H1 (cell line): ENCODE measurements around the gene PHRF1. TPM values are rescaled to one million over a fixed set of nuclear protein-coding genes. Genes with fewer than 3 reads are reported as not detected.

ENCODE experiments used
- CTCF ChIA-PET: fragments of 300-600 bp; sonication (Branson Sonifier 250); formaldehyde crosslinking; loops from one replicate; lab custom pipeline; 2021; ENCODE audit not compliant: partially characterized antibody; lab: Charles Lee
- POLR2A ChIA-PET: fragments of 300-600 bp; sonication (Branson Sonifier 250); formaldehyde crosslinking; loops from one replicate; lab custom pipeline; 2021; ENCODE audit warnings: inconsistent platforms; ENCODE audit not compliant: partially characterized antibody; lab: Charles Lee
- DNase-seq, 2 experiments: peaks; one replicate each; pipeline versions ENCODE4 v3.0.0 to v3.0.0-alpha.2; 2010 to 2022; ENCODE audit warnings: low spot score in 2 of 2, low read depth in 1 of 2, mixed read lengths in 1 of 2
- FAIRE-seq: peaks from 2 replicates; lab custom pipeline; 2011; peaks lifted over from hg19 to GRCh38; lab: Jason Lieb, UNC
- H2AFZ ChIP-seq: 2 replicates; pipeline ENCODE4 v1.8.1; 2012; ENCODE audit warnings: low read length, inconsistent platforms
- H2AK5ac ChIP-seq: 2 replicates; pipeline ENCODE4 v1.6.1; 2013; ENCODE audit warnings: low read depth, low read length
- H2BK120ac ChIP-seq: replicated peaks from 2 replicates; pipeline ENCODE3; 2013; ENCODE audit warnings: low read depth, low read length, inconsistent platforms
- H2BK12ac ChIP-seq: 2 replicates; pipeline ENCODE4 v1.6.1; 2013; ENCODE audit warnings: low read depth, low read length
- H2BK15ac ChIP-seq: 2 replicates; pipeline ENCODE4 v1.6.1; 2013; ENCODE audit warnings: low read length
- H2BK20ac ChIP-seq: 2 replicates; pipeline ENCODE4 v1.6.1; 2013; ENCODE audit warnings: low read length
- H2BK5ac ChIP-seq: 2 replicates; pipeline ENCODE4 v1.6.1; 2013; ENCODE audit warnings: low read depth, low read length
- H3K14ac ChIP-seq: 2 replicates; pipeline ENCODE4 v1.6.1; 2013; ENCODE audit warnings: inconsistent platforms; ENCODE audit not compliant: insufficient read length
- H3K18ac ChIP-seq: 2 replicates; pipeline ENCODE4 v1.6.1; 2013; ENCODE audit warnings: low read length; ENCODE audit errors: extremely low read depth
- H3K23ac ChIP-seq: 2 replicates; pipeline ENCODE4 v1.6.1; 2013; ENCODE audit warnings: inconsistent platforms; ENCODE audit not compliant: insufficient read length
- H3K23me2 ChIP-seq: 2 replicates; pipeline ENCODE4 v1.6.1; 2013; ENCODE audit warnings: low read depth, low read length
- H3K27ac ChIP-seq: 2 replicates; pipeline ENCODE4 v1.6.1; 2011; ENCODE audit warnings: low read depth, low read length, inconsistent platforms
- H3K27me3 ChIP-seq, 4 experiments: replicated peaks in 1 of 4; 1 replicate in 1 of 4; 2 replicates in 3 of 4; pipeline versions ENCODE4 v1.6.1 to v1.8.1; 2011 to 2013; ENCODE audit warnings: low read length in 3 of 4, mild to moderate bottlenecking in 3 of 4, inconsistent platforms in 2 of 4, mixed read lengths in 2 of 4, moderate library complexity in 1 of 4; ENCODE audit not compliant: control insufficient read depth in 3 of 4, insufficient read depth in 3 of 4; ENCODE audit errors: extremely low read depth in 1 of 4
- H3K36me3 ChIP-seq, 4 experiments: 2 replicates each; pipeline versions ENCODE4 v1.6.1 to v1.8.1; 2011 to 2013; ENCODE audit warnings: mild to moderate bottlenecking in 4 of 4, low read length in 3 of 4, moderate library complexity in 2 of 4, control low read depth in 1 of 4, inconsistent platforms in 1 of 4; ENCODE audit not compliant: insufficient read depth in 4 of 4, control insufficient read depth in 2 of 4
- H3K4ac ChIP-seq: replicated peaks from 2 replicates; pipeline ENCODE3; 2013; ENCODE audit warnings: low read length, low read depth, mixed read lengths, inconsistent platforms; ENCODE audit not compliant: insufficient read length
- H3K4me1 ChIP-seq, 4 experiments: replicated peaks in 1 of 4; 1 replicate in 1 of 4; 2 replicates in 3 of 4; pipeline versions ENCODE4 v1.6.1 to v1.8.1; 2011 to 2013; ENCODE audit warnings: low read length in 3 of 4, inconsistent platforms in 2 of 4, mixed read lengths in 1 of 4; ENCODE audit not compliant: insufficient read depth in 4 of 4, control insufficient read depth in 3 of 4
- H3K4me2 ChIP-seq, 2 experiments: 2 replicates each; pipeline versions ENCODE4 v1.6.1 to v1.8.1; 2011 to 2013; ENCODE audit warnings: low read depth in 2 of 2, low read length in 2 of 2, control low read depth in 1 of 2, inconsistent platforms in 1 of 2, mild to moderate bottlenecking in 1 of 2; ENCODE audit not compliant: insufficient read depth in 1 of 2
- H3K4me3 ChIP-seq, 4 experiments: fragments of 200-600, 300-600 bp in 1 of 4; sonication (generic), shearing (Covaris generic), sonication (Bioruptor Twin) in 1 of 4; 2 replicates each; pipeline versions ENCODE4 v1.5.1 to v1.8.1; 2011 to 2016; ENCODE audit warnings: low read length in 4 of 4, low read depth in 3 of 4, control low read depth in 2 of 4, inconsistent platforms in 2 of 4, mild to moderate bottlenecking in 2 of 4, mixed read lengths in 1 of 4, moderate library complexity in 1 of 4; ENCODE audit not compliant: insufficient read depth in 2 of 4; ENCODE audit errors: extremely low read depth in 1 of 4
- H3K56ac ChIP-seq: replicated peaks from 2 replicates; pipeline ENCODE3; 2013; ENCODE audit warnings: low read depth, mild to moderate bottlenecking, mixed read lengths, low read length, inconsistent platforms; ENCODE audit not compliant: insufficient read length
- H3K79me1 ChIP-seq: 2 replicates; pipeline ENCODE4 v1.6.1; 2013; ENCODE audit warnings: low read depth, low read length, control low read depth
- H3K79me2 ChIP-seq, 2 experiments: 2 replicates each; pipeline versions ENCODE4 v1.6.1 to v1.8.1; 2012 to 2013; ENCODE audit warnings: low read length in 2 of 2, mild to moderate bottlenecking in 2 of 2, inconsistent platforms in 1 of 2; ENCODE audit not compliant: insufficient read depth in 2 of 2, control insufficient read depth in 1 of 2
- H3K9ac ChIP-seq, 4 experiments: replicated peaks in 1 of 4; 1 replicate in 1 of 4; 2 replicates in 3 of 4; pipeline versions ENCODE4 v1.6.1 to v1.8.1; 2011 to 2013; ENCODE audit warnings: low read depth in 3 of 4, low read length in 3 of 4, control low read depth in 2 of 4, mild to moderate bottlenecking in 2 of 4, moderate library complexity in 2 of 4, inconsistent platforms in 1 of 4; ENCODE audit errors: extremely low read depth in 1 of 4
- H3K9me3 ChIP-seq, 2 experiments: 2 replicates each; pipeline versions ENCODE4 v1.6.1 to v1.8.1; 2012 to 2013; ENCODE audit warnings: mild to moderate bottlenecking in 2 of 2, moderate library complexity in 2 of 2, control low read depth in 1 of 2, inconsistent platforms in 1 of 2, low read depth in 1 of 2, low read length in 1 of 2, mixed read lengths in 1 of 2; ENCODE audit not compliant: insufficient read depth in 2 of 2
- H4K20me1 ChIP-seq, 2 experiments: replicated peaks in 1 of 2; 2 replicates each; pipeline versions ENCODE3 to v1.8.1; 2011 to 2013; ENCODE audit warnings: inconsistent platforms in 2 of 2, low read length in 2 of 2, mild to moderate bottlenecking in 1 of 2; ENCODE audit not compliant: insufficient read depth in 2 of 2, control insufficient read depth in 1 of 2
- H4K5ac ChIP-seq: 2 replicates; pipeline ENCODE4 v1.6.1; 2013; ENCODE audit warnings: low read length, low read depth, mixed read lengths, inconsistent platforms; ENCODE audit not compliant: insufficient read length
- H4K8ac ChIP-seq: 2 replicates; pipeline ENCODE4 v1.8.0; 2013; ENCODE audit warnings: mild to moderate bottlenecking, moderate library complexity, low read length, inconsistent platforms; ENCODE audit not compliant: insufficient read depth; ENCODE audit errors: extremely low read depth
- H4K91ac ChIP-seq: replicated peaks from 2 replicates; pipeline ENCODE3; 2013; ENCODE audit warnings: low read length, mixed read lengths, inconsistent platforms; ENCODE audit not compliant: insufficient read length
- ASH2L ChIP-seq: fragments of 200-600, 300-600 bp; sonication (generic); IDR thresholded peaks from one replicate; pipeline ENCODE4 v1.7.1; 2017; ENCODE audit warnings: low read length
- BACH1 ChIP-seq: IDR thresholded peaks from 2 replicates; pipeline ENCODE4 v1.6.1; 2012; ENCODE audit warnings: low read length, improper control_type of control experiment
- CBX8 ChIP-seq: fragments of 300-800, 300-1000 bp; sonication (generic); IDR thresholded peaks from 2 replicates; pipeline ENCODE4 v1.7.1; 2016; ENCODE audit warnings: low read depth, low read length, borderline replicate concordance
- CEBPB ChIP-seq: IDR thresholded peaks from 2 replicates; pipeline ENCODE4 v1.6.1; 2012; ENCODE audit warnings: low read depth, low read length
- GABPA ChIP-seq: IDR thresholded peaks from 2 replicates; pipeline ENCODE4 v1.6.1; 2011; ENCODE audit warnings: mild to moderate bottlenecking, low read length, moderate library complexity, borderline replicate concordance; ENCODE audit not compliant: insufficient read depth
- TEAD4 ChIP-seq: IDR thresholded peaks from 2 replicates; pipeline ENCODE4 v1.6.1; 2012; ENCODE audit warnings: low read depth, low read length, inconsistent platforms, mixed read lengths
- YY1 ChIP-seq: IDR thresholded peaks from 2 replicates; pipeline ENCODE4 v1.6.1; 2011; ENCODE audit warnings: low read depth, mild to moderate bottlenecking, low read length
- WGBS, 2 experiments: shearing (Covaris generic) in 1 of 2; methylation state at CpG; one replicate each; pipeline versions ENCODE4 v1.1.6 to v1.1.7; 2013 to 2015; ENCODE audit warnings: low lambda C conversion rate in 2 of 2, mixed read lengths in 2 of 2, inconsistent platforms in 1 of 2, low coverage in 1 of 2, missing lambda C conversion rate in 1 of 2; ENCODE audit not compliant: insufficient replicate concordance in 2 of 2, insufficient coverage in 1 of 2, insufficient read length in 1 of 2; ENCODE audit errors: extremely low coverage in 1 of 2, missing lambda C conversion rate in 1 of 2; 5-methylcytosine and 5-hydroxymethylcytosine counted together
- polyA plus RNA-seq, 7 experiments: library from polyadenylated mRNA; depleted of rRNA in 3 of 7; stranded (reverse) in 5 of 7; unstranded in 2 of 7; fragments of >200 nt in 5 of 7; fragments of 200-250 nt in 2 of 7; gene quantifications; 1 replicate in 5 of 7; 2 replicates in 1 of 7; 4 replicates in 1 of 7; pipeline versions ENCODE4 v1.2.1 to v1.2.3, GENCODE V29; 2011 to 2013; ENCODE audit warnings: missing spikeins in 2 of 7, mixed read lengths in 2 of 7
- total RNA-seq: library from RNA; stranded (reverse); fragmentation: NEBNext Ultra II Directional; extraction: Animal tissue kit (Norgen Biotek cat#: 25700); gene quantifications from 2 replicates; pipeline ENCODE4 v1.2.1, GENCODE V29; 2021
- TF ChIP-seq, protein P1 (sequence below), 3 experiments: IDR thresholded peaks; 1 replicate in 2 of 3; 2 replicates in 1 of 3; pipeline versions ENCODE4 v1.5.1 to v1.6.1; 2011; ENCODE audit warnings: low read length in 3 of 3, mild to moderate bottlenecking in 3 of 3, inconsistent platforms in 2 of 3, low read depth in 1 of 3, moderate library complexity in 1 of 3; ENCODE audit not compliant: insufficient read depth in 1 of 3; ENCODE audit errors: control extremely low read depth in 1 of 3

The PHRF1 gene
- total and polyA plus RNA-seq, 2 of the 8 experiments (the other 6 are each of a cell fraction or from before 2014, with no cell fraction given), result 13.4 to 37.3 TPM

DNA sequence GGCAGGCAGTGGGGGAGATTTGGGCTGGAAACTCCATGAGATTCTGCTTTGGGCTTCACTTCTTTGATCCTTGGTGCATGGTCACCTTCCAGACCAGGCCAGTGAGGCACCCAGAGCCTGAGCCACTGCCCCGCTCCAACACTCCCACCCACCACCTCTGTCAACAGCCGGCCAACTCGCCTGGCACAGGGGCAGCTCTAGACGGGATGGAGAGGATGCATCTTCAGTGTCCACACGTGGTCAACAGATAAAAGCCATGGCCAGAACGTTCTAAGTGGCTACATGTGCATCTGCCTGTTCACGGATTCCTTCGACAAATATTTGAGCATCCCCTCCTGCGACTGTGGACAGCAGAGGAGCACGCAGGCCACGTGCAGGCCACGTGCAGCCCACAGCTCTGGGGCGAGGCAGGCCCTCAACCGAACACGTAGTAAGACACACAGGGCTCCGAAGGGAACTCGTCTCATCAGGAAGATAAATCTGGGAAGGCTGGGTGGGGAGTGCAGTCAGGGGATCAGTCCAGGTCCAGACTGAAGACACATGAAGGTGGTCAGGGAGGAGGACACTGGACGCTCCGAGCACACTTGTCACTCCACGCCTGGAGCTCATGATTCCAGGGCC, 37.7 kb upstream of the PHRF1 start:
- Histone ChIP-seq H3K23me2 (peaks cover 21% of the 10 kb centered on the region; the same call in 1 of the 2 replicates), H3K14ac (no peak overlapping the region), H3K4me3 (no peak overlapping the region), H3K18ac (no peak overlapping the region), H3K27ac (no peak overlapping the region; the same call in 1 of the 2 replicates), H2BK5ac (0 out of 2 replicates have a peak overlapping the region, but pooled peaks have one; percentile 66), H4K20me1 (peaks cover 4 to 7% of the 10 kb centered on the region in 2 experiments), H3K56ac (no peak overlapping the region), H2BK120ac (no peak overlapping the region), H2AK5ac (no peak overlapping the region), H3K79me1 (no peaks in the 10 kb centered on the region), H2BK15ac (no peak overlapping the region), H3K9ac (no peak overlapping the region), H4K8ac (peak overlapping the region; percentile 14; the same call in 1 of the 2 replicates), H3K36me3 (peaks cover 0 to under 1% (median 0%) of the 10 kb centered on the region in 4 experiments; a peak in 1 of 8 replicates), H2BK12ac (no peak overlapping the region), H3K4me2 (no peak overlapping the region; a peak in 1 of 4 replicates), H2AFZ (no peak overlapping the region), H3K23ac (no peak overlapping the region), H3K4me1 (peaks cover 0 to 19% (median 10%) of the 10 kb centered on the region in 4 experiments; a peak in 5 of 7 replicates), H4K91ac (no peak overlapping the region), H3K9me3 (no peaks in the 10 kb centered on the region), H3K4ac (no peak overlapping the region), H3K27me3 (peaks cover 0 to 16% (median 6%) of the 10 kb centered on the region in 4 experiments; a peak in 5 of 7 replicates), H2BK20ac (no peak overlapping the region), H3K79me2 (no peaks in the 10 kb centered on the region), H4K5ac (no peak overlapping the region)
- ChIA-PET CTCF (interaction anchor here (0.6 to 1.6 kb wide), 4 partner anchors 10 to 397 kb away, joined by 3 to 4 read pairs (median 4); no protein-coding TSS in a partner anchor), POLR2A (interaction anchor here (0.6 to 1.1 kb wide), 3 partner anchors 20 to 27 kb away, joined by 3 read pairs; partner anchors contain the start of gene LMNTD2)
- DNase-seq (peak in 1 of 2 experiments; percentile 39), FAIRE-seq (no peak)
- WGBS, 2 experiments, result 94% methylated on average over 20 of the region's 20 CpGs; no CpG with 5 or more reads in 1 of the 2 experiments
- TF ChIP-seq CEBPB (no peak), TEAD4 (no peak), GABPA (no peak), ASH2L (no peak), CBX8 (no peak), YY1 (no peak), BACH1 (no peak)
- TF ChIP-seq, protein P1, sequence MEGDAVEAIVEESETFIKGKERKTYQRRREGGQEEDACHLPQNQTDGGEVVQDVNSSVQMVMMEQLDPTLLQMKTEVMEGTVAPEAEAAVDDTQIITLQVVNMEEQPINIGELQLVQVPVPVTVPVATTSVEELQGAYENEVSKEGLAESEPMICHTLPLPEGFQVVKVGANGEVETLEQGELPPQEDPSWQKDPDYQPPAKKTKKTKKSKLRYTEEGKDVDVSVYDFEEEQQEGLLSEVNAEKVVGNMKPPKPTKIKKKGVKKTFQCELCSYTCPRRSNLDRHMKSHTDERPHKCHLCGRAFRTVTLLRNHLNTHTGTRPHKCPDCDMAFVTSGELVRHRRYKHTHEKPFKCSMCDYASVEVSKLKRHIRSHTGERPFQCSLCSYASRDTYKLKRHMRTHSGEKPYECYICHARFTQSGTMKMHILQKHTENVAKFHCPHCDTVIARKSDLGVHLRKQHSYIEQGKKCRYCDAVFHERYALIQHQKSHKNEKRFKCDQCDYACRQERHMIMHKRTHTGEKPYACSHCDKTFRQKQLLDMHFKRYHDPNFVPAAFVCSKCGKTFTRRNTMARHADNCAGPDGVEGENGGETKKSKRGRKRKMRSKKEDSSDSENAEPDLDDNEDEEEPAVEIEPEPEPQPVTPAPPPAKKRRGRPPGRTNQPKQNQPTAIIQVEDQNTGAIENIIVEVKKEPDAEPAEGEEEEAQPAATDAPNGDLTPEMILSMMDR (IDR thresholded peaks at IDR 0.05; ENCODE audit: control extremely low read depth in 1 of 3, insufficient read depth in 1 of 3, low read depth in 1 of 3, low read length in 3 of 3), result no peak
